NCI-H2107 (cell line): ENCODE results near the gene DLG1.
A peak's percentile ranks its signal among the peaks of the same experiment; 100 is the strongest.

ENCODE experiments used
- DNase-seq: peaks from one replicate; lab custom pipeline; 2025; lab: John Stamatoyannopoulos, UW

DLG1 gene

DNA sequence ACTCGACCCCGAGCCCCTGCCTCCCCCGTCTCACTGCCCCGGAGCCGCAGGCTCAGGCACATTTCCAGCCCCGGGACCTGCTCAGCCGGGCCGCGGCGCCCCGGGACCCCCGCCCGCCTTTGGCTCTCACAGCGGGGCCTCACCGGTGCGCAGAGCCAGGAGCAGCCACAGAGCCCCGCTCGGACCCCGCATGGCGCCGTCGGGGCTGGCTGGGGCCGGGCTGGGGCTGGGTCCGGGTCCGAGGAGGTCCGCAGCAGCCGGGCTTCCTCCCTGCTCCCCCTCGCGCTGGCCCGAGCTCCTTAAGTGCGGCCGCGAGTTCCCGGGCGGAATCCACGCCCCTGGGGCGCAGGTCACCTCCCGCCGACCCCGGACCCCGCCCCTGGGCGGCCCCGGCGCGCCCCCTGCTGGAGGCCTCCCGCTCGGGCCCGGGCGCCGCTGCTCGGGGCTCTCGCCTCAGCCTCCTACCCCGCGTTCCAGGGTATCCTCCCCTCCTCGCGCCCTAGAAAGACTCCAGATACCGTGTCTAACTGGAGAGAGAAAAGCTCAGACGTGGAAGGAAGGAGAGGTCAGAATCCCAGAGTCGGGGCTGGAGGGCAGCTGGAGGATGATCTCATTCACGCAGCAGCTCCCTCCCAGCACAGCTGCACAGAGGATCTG is 268.8 kb downstream of the DLG1 start, which contains the start of gene MELTF:
Gene MELTF, minus strand, starts transcription at position 307 of the 657 bp plus-strand sequence. Its CDS starts 115 bp downstream, at position 192.
- peak; percentile 72 for DNase-seq

DNA sequence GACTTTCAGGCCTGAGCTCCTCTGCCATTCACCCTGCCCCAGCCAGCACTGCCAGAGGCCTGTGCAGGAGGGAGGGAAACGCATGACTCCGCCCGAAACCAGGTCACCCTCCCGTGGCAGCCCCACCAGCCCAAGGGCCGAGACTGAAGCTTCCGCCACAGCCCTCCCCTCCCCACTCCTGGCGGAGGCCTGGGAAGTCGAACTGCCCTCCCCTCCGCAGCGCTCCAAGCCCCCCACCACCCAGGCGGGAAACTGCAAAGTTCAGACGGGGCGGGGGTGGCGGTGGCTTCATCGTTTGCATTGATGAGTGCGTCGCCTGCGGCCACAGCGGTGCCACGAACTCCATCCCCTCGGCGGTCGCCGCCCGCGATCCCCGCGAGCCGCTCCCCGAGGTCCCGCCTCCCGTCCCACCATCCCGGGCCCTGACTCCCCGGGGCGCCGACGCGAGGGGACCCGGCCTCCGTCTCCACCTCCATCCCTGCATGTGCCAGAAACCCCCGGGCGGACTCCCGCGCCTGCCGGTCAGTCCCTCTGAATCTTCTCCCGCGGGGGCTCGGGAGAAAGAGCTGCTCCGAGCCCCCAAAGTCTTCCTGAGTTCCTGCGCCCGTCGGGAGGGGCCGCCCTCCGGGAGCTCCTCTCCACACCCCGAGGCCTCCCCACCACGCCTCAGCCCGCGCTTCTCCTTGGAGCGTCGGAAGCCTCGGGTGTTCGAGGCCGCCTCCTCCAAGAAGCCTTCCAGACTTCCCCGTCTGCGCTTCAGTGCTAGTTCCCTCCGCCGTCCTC is 269.5 kb downstream of the DLG1 start:
- no peak for DNase-seq

DNA sequence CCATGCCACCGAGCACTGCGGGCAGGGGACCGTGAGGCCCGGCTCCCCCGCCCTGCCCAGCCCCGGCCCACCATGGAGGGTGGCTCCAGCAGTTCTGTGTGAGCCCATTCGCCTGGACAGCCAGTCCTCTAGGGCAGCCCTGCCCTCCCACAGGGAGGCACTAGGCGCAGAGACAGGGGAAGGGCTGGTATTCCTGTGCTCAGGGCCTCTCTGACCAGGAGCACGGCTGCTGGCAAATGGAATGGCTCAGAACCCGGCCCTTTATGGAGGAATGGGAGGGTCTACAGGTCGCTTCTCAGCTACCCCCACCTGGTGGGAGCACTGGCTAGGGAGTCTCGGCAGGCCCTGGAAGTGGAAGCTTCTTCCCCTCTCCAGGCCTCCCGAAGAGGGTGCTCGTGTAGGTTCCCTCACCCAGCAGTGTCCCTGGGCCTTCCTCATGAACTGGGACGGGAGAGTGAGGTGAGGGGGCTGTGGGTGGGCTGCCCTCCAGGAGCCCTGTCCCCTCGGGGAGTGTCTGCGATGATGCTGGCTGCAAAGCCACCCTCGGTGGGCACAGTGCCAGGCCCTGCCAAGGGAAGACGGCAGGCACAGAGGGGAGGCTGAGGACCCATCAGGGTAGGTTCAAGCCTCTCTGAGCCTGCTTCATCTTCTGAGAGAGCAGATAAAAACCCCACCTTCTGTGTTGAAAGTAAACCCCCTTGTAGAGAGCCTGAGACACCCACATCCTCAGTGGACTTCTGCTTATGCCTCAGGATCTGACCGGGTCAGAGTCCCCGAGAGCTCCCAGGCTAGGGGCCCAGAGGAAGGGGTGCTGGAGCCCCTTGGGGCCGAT is 270.3 kb downstream of the DLG1 start:
- no peak for DNase-seq

DNA sequence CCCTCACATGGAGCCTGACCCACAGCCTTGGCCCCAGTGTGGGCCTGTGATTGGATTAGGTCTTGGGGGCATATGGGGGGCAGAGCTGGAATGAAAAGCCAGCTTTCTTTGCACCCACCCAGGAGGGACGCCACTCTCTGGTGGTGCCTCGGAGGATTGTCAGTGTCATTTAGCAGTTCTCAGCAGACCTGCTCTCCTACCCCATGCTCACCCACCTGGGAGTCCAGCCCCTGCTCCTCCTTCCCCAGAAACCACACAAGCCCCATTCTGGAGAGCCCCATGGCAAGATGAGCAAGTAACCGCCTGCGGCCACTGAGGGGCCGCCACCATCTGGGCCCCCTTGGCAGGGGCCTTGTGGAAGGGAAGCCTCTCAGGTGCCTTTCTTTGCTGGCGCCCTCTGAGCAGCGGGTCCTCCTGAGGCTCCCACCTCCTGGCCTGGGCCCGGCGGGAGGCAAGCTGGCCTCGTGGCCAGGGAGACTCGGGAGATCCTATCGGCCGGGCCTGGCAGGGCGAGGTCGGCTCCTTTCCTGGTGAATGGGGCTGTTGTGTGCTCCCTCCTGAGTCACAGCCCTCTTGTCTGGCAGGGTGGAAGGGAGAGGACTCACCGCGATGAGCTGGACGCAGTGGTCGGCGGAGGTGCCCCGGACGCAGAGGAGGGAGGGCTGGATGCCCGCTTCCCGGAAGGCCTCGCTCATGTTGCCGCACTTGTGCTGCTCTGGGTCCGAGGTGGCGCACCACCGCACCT is 271.1 kb downstream of the DLG1 start:
- no peak for DNase-seq

DNA sequence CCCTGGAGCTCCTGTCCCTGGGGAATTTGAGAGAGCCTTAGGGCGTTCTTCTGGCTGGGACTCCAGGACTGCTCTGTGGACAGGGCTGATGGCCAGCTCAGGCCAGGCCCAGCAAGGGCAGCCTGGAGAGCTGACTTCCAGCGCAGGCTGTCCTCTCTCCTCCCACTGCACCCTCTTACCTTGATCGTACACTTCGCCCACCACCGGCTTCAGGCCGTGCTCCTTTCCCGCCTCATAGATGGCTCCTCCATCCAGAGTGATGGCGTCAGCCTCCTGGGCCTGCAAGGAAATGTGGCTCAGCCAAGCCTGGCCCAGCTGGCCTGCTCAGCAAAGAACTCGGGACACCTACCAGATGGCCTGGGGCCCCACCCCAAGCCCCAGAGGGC is 271.9 kb downstream of the DLG1 start:
- no peak for DNase-seq

DNA sequence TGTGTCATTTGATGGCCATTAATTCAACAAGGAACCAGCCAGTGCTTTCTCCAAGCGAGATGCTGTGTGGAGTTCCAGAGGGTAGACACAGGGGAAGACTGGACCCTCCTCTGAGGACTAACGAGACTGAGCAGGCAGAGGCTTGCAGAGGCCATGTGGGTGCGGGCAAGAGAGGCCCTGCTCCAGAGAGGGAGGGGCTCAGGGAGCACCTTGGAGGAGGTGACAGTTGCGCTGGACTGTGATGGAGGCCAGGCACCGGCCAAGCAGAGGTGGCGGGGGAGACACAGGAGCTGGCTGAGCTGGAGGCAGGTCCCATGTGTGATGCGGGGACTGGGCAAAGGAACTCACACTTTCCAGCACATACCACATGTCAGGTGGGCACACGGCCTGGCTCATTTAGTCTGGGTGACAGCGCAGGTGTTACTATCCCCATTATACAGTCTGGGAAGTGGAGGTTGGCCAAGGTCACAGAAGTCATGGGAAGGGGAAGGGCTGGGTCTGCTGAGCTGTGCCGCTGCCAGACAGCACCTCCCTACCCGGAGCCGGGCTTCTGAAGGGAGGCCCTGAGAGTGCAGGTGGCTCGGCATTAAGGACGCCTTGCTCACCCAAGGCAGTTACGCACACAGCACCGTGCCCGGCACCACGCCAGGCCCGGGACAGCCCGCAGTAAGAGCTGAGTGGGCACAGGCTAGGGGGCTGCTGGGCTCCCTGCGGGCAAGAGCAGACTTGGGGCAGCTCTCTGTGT is 272.5 kb downstream of the DLG1 start:
- no peak for DNase-seq

DNA sequence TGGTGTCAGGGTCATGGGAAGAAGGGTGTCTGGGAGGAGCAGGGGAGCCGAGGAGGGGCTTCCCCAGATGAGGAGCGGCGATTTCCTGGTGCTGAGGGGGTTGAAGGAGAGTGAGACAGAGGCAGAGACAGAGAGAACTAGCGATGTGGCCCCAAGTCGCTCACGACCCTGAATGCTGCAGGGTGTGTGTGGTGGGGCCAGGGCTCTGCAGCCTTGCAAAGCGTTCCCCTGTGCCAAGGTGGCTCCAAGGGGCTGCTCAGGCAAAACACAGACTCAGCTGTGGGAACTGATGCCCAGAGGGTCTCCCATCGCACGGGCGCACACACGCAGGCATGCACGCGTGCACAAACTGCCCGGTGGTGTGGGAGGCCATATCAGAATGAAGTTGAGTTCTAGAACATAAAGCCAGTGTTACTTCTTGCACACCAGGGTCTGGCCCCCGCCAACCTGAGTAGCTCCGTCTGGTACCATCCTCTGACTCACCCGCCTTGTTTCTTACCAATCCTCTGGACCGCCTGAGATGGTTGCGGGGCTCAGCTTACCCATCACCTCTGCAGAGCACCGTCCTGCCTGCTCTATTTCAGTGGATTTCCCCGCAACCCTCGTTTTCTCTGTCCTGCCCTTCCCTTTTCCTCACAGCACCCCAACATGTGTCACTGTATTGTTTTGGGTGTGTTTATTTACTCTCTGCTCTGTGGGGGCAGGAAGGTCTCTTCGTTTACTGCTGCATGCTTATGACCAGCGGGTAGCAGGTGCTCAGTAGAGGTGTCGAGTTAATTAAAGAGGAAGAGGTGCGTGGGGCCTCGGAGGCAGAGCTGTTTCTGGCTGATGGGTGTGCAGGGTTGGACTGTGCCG is 273.3 kb downstream of the DLG1 start:
- no peak for DNase-seq

DNA sequence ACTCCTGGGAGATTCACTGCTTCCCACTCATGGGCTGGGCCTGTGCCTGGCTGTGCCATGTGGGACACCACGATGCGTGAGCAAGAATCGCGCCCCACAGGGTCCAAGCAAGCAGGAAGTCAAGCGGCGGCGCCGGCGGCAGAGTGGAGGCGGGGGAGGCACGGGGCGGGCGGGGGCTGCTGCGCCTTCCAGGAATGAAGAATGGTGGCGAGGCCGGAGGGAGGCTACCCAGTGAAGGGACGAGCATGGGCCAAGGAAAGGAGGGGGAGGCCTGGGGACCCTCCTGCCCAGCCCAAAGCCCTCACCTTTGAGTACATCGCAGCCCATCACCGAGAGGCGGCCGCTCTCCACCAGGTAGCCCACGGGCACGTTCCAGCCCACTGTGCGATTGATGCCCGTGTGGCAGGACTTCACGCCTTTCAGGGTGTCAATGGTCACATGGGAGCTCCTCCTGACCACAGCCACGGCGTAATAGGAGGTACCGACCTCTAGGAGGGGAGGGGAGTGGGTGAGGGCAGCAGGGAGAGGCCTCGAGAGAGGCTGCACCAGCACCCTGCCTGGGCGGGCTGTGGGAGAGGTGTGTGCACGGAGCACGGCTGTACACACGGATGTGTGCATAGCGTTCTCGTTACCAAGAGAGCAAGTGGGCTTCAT is 274.3 kb downstream of the DLG1 start:
- peak; percentile 94 for DNase-seq

DNA sequence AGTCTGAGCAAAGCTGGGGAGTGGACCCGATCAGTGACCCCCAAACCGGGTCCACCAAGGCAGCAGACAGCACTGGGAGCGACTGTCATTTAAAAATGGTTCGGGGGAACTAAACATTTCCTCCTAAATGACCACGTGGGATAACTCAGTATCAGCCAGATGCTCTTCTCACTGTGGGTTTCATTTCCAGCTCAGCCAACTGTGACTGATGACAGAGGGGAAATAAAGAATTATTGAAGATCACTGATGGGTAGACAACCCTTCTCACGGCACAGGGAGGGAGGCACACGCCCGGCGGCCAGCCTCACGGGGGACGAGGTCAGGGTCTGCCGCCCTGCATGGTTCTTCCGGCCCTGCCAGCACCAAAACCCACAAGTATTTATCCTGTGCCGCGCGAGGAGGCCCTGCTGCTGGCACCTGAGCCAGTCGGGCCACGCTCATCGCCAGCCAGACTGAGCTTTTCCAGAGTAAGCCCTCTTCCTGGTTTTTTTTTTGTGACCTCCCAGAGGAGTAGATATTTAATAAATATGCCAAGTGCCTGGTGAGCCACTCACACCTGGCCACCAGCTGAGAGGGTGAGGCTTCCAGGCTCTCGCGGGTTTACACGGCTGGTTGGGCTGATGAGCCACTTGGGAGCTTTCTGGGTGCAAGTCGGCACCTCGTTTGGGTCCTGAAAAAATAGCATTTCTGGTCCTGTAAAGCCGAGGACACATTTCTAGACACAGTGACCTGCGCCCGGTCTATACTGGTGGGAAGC is 275.0 kb downstream of the DLG1 start:
- peak; percentile 98 for DNase-seq

DNA sequence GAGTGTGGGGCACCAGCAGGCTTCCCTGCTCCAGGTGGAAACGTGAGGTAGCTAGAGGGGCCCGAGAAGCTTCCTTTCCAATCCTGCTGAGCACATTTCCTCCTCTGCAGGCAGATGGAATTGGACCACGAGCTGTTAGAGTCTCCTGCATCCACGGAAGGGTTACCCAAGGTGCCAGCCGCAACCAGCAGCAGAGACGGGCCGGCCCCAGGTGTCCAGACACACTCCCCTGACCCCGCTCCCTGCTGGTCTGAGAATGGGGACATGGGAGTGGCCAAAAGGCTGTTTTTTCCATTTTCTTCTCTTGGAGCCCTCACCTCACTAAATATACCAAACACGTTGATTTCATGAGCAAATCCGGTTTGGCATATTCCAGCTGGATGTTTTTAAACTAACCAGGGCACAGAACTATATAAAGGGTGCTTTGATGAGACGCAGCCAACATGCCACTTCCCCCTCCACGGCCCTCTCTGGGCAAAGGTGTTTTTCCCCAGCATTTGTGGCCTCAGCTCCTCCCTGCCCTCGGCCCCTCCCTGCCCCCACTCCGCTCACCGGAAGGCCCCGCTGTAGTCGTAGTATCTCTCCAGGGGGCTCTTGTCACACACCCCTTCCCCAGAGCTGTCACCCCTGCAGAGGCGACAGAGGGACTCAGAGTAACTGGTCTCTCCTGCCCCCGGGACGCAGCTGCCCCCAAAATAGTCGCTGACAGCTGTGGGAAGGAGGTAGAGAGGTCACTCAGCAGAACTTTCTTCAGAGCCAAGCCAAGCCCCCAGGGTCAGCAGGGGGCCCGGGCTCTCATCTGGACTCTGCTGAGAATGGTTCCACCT is 275.8 kb downstream of the DLG1 start:
- no peak for DNase-seq

DNA sequence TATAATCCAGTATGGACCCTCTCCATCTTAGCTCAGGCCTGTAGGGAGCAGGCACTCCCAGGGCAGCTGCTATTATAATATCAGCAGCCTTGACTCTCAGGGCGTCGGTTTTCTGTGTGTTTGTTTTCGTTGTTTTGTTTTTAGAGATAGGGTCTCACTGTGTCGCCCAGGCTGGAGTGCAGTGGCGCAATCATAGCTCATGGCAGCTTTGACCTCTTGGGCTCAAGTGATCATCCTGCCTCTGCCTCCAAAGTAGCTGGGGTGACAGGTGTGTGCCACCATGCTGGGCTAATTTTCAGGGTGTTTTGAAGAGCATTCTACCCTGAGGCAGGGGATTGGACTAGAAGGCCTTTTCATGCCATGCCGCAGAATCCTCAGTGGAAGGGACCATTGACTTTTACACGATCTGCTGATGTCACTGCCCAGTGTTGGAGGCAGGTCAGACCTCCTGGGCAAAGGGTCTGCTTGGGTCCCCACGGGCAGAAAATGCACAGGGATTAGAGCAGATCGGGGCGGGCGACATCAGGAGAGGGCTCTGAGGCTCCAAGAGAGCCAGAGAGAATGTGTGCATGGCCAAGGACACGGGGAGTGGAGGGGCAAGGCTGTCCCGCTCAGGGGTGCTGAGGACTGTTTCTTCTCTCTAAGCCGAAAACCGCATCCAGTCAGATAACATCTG is 276.5 kb downstream of the DLG1 start:
- DNase-seq = no peak

DNA sequence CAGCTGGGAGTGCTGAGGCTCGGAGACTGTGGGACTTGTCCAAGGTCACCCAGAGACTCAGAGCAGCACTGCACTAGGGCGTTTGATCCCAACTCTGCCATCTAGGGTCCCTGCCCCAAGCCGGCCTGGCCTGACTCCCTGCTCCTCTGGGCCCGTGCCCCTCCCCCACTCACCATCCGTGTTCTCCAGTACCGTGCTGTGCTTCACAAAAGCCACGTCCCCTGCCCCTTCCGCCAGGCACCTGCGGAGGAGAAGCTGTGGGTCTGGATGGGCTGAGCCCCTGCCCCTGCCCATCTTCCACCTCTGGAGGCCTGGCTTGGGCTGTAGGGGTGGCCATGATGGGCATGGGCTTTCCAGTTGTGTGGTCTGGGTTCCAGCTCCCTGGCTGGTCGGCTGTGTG is 277.2 kb downstream of the DLG1 start:
- DNase-seq = no peak

DNA sequence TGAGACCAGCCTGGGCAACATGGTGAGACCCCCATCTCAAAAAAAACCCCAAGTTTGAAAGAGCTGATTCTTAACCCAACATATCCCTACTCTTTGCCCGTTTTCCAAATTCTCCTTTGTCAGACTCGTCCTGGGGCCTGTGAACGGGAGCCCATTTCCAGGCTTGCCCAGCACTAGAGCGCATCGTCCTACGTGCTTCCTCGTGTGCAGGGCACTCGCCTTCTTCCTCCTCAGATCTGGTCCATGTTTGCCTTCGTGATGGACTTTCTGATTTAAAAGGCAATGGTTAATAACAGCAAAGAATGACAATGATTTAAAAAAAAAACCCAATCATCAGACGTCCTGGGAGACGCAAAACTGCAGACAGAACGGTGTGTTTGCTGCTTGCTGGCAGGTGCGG is 278.9 kb downstream of the DLG1 start:
- no peak for DNase-seq

DNA sequence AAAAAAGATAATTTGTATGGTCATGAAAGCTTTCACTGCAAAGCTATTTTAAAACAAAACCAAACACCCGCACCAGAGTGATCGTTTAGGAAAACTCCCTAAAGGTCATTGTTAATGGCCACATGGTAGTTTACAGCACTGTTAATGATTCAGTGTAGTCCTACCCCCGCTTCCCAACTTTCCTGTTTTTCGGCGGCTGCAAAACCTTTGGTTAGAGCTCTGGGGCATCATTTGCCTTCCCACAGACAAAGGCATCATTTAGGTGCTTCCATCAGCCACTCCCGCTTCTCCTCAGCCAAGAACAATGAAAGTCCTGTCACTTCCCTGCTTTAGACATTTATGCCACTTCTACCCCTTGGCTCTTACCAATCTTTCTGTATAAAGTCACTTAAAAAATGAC is 279.4 kb downstream of the DLG1 start:
- DNase-seq = no peak

DNA sequence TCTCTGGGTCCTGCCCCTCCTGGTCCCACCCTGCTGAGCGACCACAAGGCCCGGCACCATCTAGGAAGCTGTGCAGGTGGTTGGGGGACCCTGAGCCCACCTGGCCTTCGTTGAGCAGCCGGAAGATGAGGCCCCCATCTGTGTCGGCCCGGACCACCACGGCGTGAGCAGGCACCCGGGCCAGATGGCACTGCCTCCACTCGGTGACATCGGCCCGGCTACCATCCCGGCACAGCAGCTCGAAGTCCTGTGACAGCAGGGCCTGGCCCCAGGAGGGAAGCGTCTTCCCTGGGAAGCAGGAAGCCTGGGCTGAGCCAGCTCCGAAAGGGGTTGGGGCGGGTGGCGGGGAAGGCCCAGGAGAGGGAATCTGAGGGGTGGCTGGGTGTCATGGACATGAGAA is 281.4 kb downstream of the DLG1 start:
- DNase-seq = no peak

DNA sequence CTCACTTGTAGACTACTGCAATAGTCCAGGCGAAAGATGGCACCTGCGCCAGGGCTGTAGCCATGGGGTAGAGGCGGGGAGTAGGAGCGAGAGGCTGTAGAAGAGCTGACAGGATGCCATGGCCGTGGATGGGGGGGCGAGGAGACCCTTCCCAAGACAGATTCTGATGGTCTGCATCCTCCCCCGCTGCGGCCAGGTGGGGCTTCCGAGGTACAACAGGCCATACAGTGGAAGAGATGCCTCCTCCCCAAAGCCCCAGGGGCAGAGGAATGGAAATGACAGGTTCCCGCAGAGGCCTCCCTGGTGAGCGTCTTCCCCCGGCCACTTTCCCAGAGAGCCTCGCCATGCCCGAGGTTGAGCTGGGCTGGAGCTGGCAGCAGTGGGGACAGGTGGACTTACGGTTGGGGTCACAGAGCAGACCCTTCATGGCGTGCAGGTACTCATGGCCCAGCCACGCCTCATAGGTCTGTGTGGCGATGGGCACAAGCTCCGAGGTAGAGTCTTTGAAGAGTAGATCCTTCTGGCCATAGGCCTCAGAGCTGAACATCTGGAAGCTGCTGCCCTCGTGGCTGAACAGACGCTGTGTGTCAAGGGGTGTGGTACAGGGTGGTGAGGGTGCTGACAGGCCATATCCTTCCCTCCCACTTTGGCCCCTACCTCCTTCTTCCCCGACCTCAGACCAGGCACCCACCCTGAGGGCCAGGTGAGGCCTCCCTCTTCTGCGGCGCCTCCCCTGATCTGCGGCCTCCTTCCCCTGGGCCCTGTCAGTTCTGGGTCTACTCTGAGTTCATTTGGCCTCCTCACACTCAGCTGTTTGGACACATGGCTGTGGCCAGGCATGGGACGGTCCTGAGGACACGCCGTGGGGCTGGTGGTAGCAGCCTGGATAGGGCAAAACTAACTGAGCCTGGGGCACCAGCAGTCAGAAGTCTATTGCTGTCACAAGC is 282.3 kb downstream of the DLG1 start:
- no peak for DNase-seq
